A549 (cell line): ENCODE data around the gene ZNF319.

Source experiments
- ELK1 ChIP-seq: fragments of 150-350 bp; IDR thresholded peaks from 2 replicates; pipeline ENCODE4 v1.6.1; 2014; ENCODE audit warnings: low read depth, mild to moderate bottlenecking, low read length
- EP300 ChIP-seq, 2 experiments: fragments of >200 bp; sonication (Bioruptor Twin); formaldehyde crosslinking; IDR thresholded peaks; 2 replicates in 1 of 2; 3 replicates in 1 of 2; pipeline ENCODE4 v1.6.1; 2016 to 2017
- KDM1A ChIP-seq: fragments of 200-600 bp; sonication (generic); IDR thresholded peaks from 2 replicates; pipeline ENCODE4 v1.6.1; 2016; ENCODE audit warnings: low read depth, mild to moderate bottlenecking
- MYC ChIP-seq: IDR thresholded peaks from 2 replicates; pipeline ENCODE4 v1.6.1; 2012; ENCODE audit warnings: mild to moderate bottlenecking, inconsistent platforms, low read length, improper control_type of control experiment, borderline replicate concordance
- RAD21 ChIP-seq, 2 experiments: fragments of >200 bp in 1 of 2; sonication (Bioruptor Twin) in 1 of 2; formaldehyde crosslinking in 1 of 2; IDR thresholded peaks in 1 of 2; conservative IDR thresholded peaks in 1 of 2; 2 replicates in 1 of 2; 3 replicates in 1 of 2; pipeline ENCODE4 v1.6.1; 2012 to 2018; ENCODE audit warnings: inconsistent platforms in 1 of 2
- RNF2 ChIP-seq: fragments of 200-600 bp; sonication (generic); IDR thresholded peaks from 2 replicates; pipeline ENCODE4 v1.6.1; 2016; ENCODE audit warnings: low read depth, mild to moderate bottlenecking, antibody characterized with exemption, moderate library complexity, borderline replicate concordance
- TF ChIP-seq, protein P1 (sequence below): fragments of >200 bp; sonication (Bioruptor Twin); formaldehyde crosslinking; IDR thresholded peaks from 3 replicates; pipeline ENCODE4 v1.5.1; 2016
- TF ChIP-seq, protein P2 (sequence below): fragments of 250-450 bp; sonication (Bioruptor Pico); IDR thresholded peaks from 2 replicates; pipeline ENCODE4 v1.5.0; 2021; ENCODE audit warnings: mild to moderate bottlenecking, moderate library complexity, borderline replicate concordance

- TF ChIP-seq ELK1 (no peak), KDM1A (no peak), RNF2 (no peak), MYC (no peak), RAD21 (conservative IDR thresholded peaks at IDR 0.05 in 1 of 2, IDR thresholded peaks at IDR 0.05 in 1 of 2) (no peak), EP300 (IDR thresholded peaks at IDR 0.05) (no peak)
- TF ChIP-seq, protein P1, sequence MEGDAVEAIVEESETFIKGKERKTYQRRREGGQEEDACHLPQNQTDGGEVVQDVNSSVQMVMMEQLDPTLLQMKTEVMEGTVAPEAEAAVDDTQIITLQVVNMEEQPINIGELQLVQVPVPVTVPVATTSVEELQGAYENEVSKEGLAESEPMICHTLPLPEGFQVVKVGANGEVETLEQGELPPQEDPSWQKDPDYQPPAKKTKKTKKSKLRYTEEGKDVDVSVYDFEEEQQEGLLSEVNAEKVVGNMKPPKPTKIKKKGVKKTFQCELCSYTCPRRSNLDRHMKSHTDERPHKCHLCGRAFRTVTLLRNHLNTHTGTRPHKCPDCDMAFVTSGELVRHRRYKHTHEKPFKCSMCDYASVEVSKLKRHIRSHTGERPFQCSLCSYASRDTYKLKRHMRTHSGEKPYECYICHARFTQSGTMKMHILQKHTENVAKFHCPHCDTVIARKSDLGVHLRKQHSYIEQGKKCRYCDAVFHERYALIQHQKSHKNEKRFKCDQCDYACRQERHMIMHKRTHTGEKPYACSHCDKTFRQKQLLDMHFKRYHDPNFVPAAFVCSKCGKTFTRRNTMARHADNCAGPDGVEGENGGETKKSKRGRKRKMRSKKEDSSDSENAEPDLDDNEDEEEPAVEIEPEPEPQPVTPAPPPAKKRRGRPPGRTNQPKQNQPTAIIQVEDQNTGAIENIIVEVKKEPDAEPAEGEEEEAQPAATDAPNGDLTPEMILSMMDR: no peak
- TF ChIP-seq, protein P2, sequence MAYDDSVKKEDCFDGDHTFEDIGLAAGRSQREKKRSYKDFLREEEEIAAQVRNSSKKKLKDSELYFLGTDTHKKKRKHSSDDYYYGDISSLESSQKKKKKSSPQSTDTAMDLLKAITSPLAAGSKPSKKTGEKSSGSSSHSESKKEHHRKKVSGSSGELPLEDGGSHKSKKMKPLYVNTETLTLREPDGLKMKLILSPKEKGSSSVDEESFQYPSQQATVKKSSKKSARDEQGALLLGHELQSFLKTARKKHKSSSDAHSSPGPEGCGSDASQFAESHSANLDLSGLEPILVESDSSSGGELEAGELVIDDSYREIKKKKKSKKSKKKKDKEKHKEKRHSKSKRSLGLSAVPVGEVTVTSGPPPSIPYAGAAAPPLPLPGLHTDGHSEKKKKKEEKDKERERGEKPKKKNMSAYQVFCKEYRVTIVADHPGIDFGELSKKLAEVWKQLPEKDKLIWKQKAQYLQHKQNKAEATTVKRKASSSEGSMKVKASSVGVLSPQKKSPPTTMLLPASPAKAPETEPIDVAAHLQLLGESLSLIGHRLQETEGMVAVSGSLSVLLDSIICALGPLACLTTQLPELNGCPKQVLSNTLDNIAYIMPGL (CRISPR knock-in tag): no peak
Observed at GRCh38 chr16:57956270-57956808, 44.1 kb downstream of the ZNF319 start.
